GM23338 (cell line): ENCODE results near the gene PTGDR2. TPM values are rescaled to one million over a fixed set of nuclear protein-coding genes. Genes with fewer than 3 reads are reported as not detected.

Source experiments
- ATAC-seq: fragments of 200-7000 bp; cut with Tn5 transposase; 3 replicates; pipeline ENCODE4 v1.9.1; 2020
- DNase-seq: peaks from one replicate; pipeline ENCODE4 v3.0.0-alpha.2; 2015; ENCODE audit warnings: low spot score
- H2AFZ ChIP-seq: fragments of 200-600 bp; sonication (generic); 2 replicates; pipeline ENCODE4 v1.8.0; 2016; ENCODE audit warnings: antibody characterized with exemption, mild to moderate bottlenecking, moderate library complexity
- H3F3A ChIP-seq: fragments of 200-600 bp; sonication (generic); replicated peaks from 2 replicates; pipeline ENCODE4 v1.8.0; 2017; ENCODE audit warnings: antibody characterized with exemption, mixed run types, low read depth
- H3K27ac ChIP-seq: fragments of 200-600 bp; sonication (generic); 2 replicates; pipeline ENCODE4 v1.6.1; 2016; ENCODE audit warnings: low read depth
- H3K27me3 ChIP-seq: fragments of 200-600 bp; sonication (generic); 2 replicates; pipeline ENCODE4 v1.8.0; 2016; ENCODE audit warnings: mild to moderate bottlenecking, mixed run types, moderate library complexity; ENCODE audit not compliant: insufficient read depth
- H3K36me3 ChIP-seq: fragments of 200-600 bp; sonication (generic); 2 replicates; pipeline ENCODE4 v1.8.0; 2016; ENCODE audit warnings: mild to moderate bottlenecking; ENCODE audit not compliant: insufficient read depth
- H3K4me1 ChIP-seq: fragments of 200-600 bp; sonication (generic); 2 replicates; pipeline ENCODE4 v1.8.0; 2016; ENCODE audit warnings: mild to moderate bottlenecking, moderate library complexity; ENCODE audit not compliant: insufficient read depth
- H3K4me2 ChIP-seq: fragments of 200-600 bp; sonication (generic); 2 replicates; pipeline ENCODE4 v1.7.1; 2017; ENCODE audit warnings: mixed run types
- H3K4me3 ChIP-seq: fragments of 200-600 bp; sonication (generic); 2 replicates; pipeline ENCODE4 v1.6.1; 2016; ENCODE audit warnings: mixed run types
- H3K79me2 ChIP-seq: fragments of 200-600 bp; sonication (generic); replicated peaks from 2 replicates; pipeline ENCODE4 v1.8.0; 2017; ENCODE audit warnings: mild to moderate bottlenecking; ENCODE audit not compliant: insufficient read depth
- H3K9me2 ChIP-seq: fragments of 200-600 bp; sonication (generic); 2 replicates; pipeline ENCODE4 v1.8.0; 2017; ENCODE audit not compliant: insufficient read depth
- H4K20me1 ChIP-seq: fragments of 200-600 bp; sonication (generic); replicated peaks from 2 replicates; pipeline ENCODE4 v1.8.0; 2017; ENCODE audit warnings: mild to moderate bottlenecking; ENCODE audit not compliant: insufficient read depth
- H3K27ac Mint-ChIP-seq: 2 replicates; pipeline ENCODE4 v1.8.0; 2020; ENCODE audit warnings: inconsistent platforms, mild to moderate bottlenecking, moderate library complexity, mixed read lengths
- H3K27me3 Mint-ChIP-seq: 3 replicates; pipeline ENCODE4 v1.8.0; 2022; ENCODE audit warnings: low read depth, mild to moderate bottlenecking, moderate library complexity, mixed read lengths, inconsistent platforms; ENCODE audit not compliant: insufficient read depth, poor library complexity
- H3K36me3 Mint-ChIP-seq: 3 replicates; pipeline ENCODE4 v1.8.0; 2021; ENCODE audit warnings: low read depth, mild to moderate bottlenecking, inconsistent platforms, moderate library complexity, mixed read lengths
- H3K4me1 Mint-ChIP-seq: 3 replicates; pipeline ENCODE4 v1.8.0; 2020; ENCODE audit warnings: mild to moderate bottlenecking, inconsistent platforms, mixed read lengths
- H3K4me3 Mint-ChIP-seq: 3 replicates; pipeline ENCODE4 v1.8.0; 2021; ENCODE audit warnings: moderate library complexity, mild to moderate bottlenecking, inconsistent platforms, mixed read lengths
- H3K9me3 Mint-ChIP-seq: 3 replicates; pipeline ENCODE4 v1.8.0; 2020; ENCODE audit warnings: moderate library complexity, mild to moderate bottlenecking, inconsistent platforms, mixed read lengths
- CREB1 ChIP-seq: fragments of 250-450 bp; sonication (Bioruptor Pico); IDR thresholded peaks from 2 replicates; pipeline ENCODE4 v1.5.0; 2020; ENCODE audit warnings: low read depth, mild to moderate bottlenecking, moderate library complexity
- EZH2 ChIP-seq: fragments of 200-600 bp; sonication (generic); IDR thresholded peaks from one replicate; pipeline ENCODE4 v1.8.0; 2017; ENCODE audit warnings: antibody characterized with exemption, mild to moderate bottlenecking, low read depth; ENCODE audit not compliant: unreplicated experiment
- EZH2phosphoT487 ChIP-seq: fragments of 200-600 bp; sonication (generic); IDR thresholded peaks from one replicate; pipeline ENCODE4 v1.8.1; 2018; ENCODE audit warnings: antibody characterized with exemption; ENCODE audit not compliant: unreplicated experiment
- JUNB ChIP-seq: IDR thresholded peaks from one replicate; pipeline ENCODE4 v1.6.1; 2016; ENCODE audit warnings: antibody characterized with exemption; ENCODE audit not compliant: unreplicated experiment
- NANOG ChIP-seq: IDR thresholded peaks from 2 replicates; pipeline ENCODE4 v1.6.1; 2016; ENCODE audit warnings: antibody characterized with exemption, borderline replicate concordance
- POLR2AphosphoS5 ChIP-seq: IDR thresholded peaks from 2 replicates; pipeline ENCODE4 v1.6.1; 2016; ENCODE audit warnings: antibody characterized with exemption, low read depth
- REST ChIP-seq: IDR thresholded peaks from one replicate; pipeline ENCODE4 v1.6.1; 2018; ENCODE audit warnings: antibody characterized with exemption; ENCODE audit not compliant: unreplicated experiment
- STAT1 ChIP-seq: IDR thresholded peaks from one replicate; pipeline ENCODE4 v1.6.1; 2016; ENCODE audit warnings: antibody characterized with exemption; ENCODE audit not compliant: unreplicated experiment
- ZNF114 ChIP-seq: fragments of 250-450 bp; sonication (Bioruptor Pico); IDR thresholded peaks from 2 replicates; pipeline ENCODE4 v1.5.0; 2020; ENCODE audit warnings: mild to moderate bottlenecking, moderate library complexity
- ZNF331 ChIP-seq: fragments of 250-450 bp; sonication (Bioruptor Pico); IDR thresholded peaks from 2 replicates; pipeline ENCODE4 v1.5.0; 2020; ENCODE audit warnings: low read depth, mild to moderate bottlenecking, moderate library complexity
- polyA plus RNA-seq: library from polyadenylated mRNA; unstranded; fragments of >200 nt; fragmentation: Nextera tagmentation; extraction: Ambion mirVana; gene quantifications from 2 replicates; pipeline ENCODE4 v1.2.1, GENCODE V29; 2016
- total RNA-seq: library from RNA; depleted of rRNA; stranded (reverse); fragments of >200 nt; shearing (Covaris generic); gene quantifications from 2 replicates; pipeline ENCODE4 v1.2.3, GENCODE V29; 2014
- TF ChIP-seq, protein P1 (sequence below): IDR thresholded peaks from 2 replicates; pipeline ENCODE4 v1.6.1; 2016; ENCODE audit warnings: antibody characterized with exemption
- TF ChIP-seq, protein P2 (sequence below), 2 experiments: fragments of 200-600 bp in 1 of 2; sonication (generic) in 1 of 2; conservative IDR thresholded peaks; 2 replicates each; pipeline versions ENCODE4 v1.5.1 to v1.6.1; 2016 to 2017; ENCODE audit warnings: antibody characterized with exemption in 2 of 2, low read depth in 2 of 2, mild to moderate bottlenecking in 2 of 2, moderate library complexity in 1 of 2
- TF ChIP-seq, protein P3 (sequence below): fragments of 250-450 bp; sonication (Bioruptor Pico); IDR thresholded peaks from 2 replicates; pipeline ENCODE4 v1.5.0; 2020; ENCODE audit warnings: mild to moderate bottlenecking, moderate library complexity

Gene PTGDR2
- total and polyA plus RNA-seq, 2 experiments from 2014 or later = 0.24 to 0.73 TPM

DNA sequence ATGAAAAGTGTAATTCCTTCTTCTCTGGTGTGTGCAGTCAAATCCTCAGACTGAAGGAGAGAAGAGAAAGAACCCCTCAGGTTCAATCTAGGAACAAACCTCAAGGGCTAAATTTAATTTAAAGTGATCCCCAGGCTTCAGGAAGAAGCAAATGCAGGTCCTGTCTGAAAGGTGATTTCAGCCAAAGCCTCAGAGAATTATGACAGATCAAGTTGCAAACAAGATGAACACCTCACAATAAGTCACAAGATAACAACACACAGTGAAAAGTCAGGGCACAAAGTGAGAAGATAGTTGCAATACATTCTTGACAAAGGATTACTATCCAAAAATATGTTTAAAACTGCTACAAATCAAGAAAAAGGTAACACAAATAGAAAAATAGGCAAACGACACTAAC is 23.4 kb upstream of the PTGDR2 start:
- Histone ChIP-seq H3K4me1 (no peaks in the 10 kb centered on the region), H3K9me2 (no peaks in the 10 kb centered on the region), H3F3A (no peaks in the 10 kb centered on the region), H2AFZ (no peak overlapping the region), H3K27me3 (no peaks in the 10 kb centered on the region), H4K20me1 (no peaks in the 10 kb centered on the region; the same call in 1 of the 2 replicates), H3K27ac (no peak overlapping the region), H3K79me2 (no peaks in the 10 kb centered on the region), H3K36me3 (no peaks in the 10 kb centered on the region), H3K4me2 (no peak overlapping the region), H3K4me3 (no peak overlapping the region)
- H3K36me3 Mint-ChIP-seq = no peaks in the 10 kb centered on the region; the same call in 2 of the 3 replicates
- DNase-seq = no peak
- H3K4me3 Mint-ChIP-seq = no peak overlapping the region
- H3K27ac Mint-ChIP-seq = no peak overlapping the region
- no peaks in the 10 kb centered on the region for H3K9me3 Mint-ChIP-seq
- H3K27me3 Mint-ChIP-seq = no peaks in the 10 kb centered on the region
- H3K4me1 Mint-ChIP-seq = no peaks in the 10 kb centered on the region
- no peak for ATAC-seq
- TF ChIP-seq ZNF331 (CRISPR knock-in tag) (no peak), ZNF114 (CRISPR knock-in tag) (no peak), NANOG (no peak), EZH2phosphoT487 (no peak), CREB1 (no peak), POLR2AphosphoS5 (no peak), JUNB (no peak), REST (no peak), EZH2 (no peak), STAT1 (no peak)
- TF ChIP-seq, protein P1, sequence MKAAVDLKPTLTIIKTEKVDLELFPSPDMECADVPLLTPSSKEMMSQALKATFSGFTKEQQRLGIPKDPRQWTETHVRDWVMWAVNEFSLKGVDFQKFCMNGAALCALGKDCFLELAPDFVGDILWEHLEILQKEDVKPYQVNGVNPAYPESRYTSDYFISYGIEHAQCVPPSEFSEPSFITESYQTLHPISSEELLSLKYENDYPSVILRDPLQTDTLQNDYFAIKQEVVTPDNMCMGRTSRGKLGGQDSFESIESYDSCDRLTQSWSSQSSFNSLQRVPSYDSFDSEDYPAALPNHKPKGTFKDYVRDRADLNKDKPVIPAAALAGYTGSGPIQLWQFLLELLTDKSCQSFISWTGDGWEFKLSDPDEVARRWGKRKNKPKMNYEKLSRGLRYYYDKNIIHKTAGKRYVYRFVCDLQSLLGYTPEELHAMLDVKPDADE = no peak
- TF ChIP-seq, protein P2, sequence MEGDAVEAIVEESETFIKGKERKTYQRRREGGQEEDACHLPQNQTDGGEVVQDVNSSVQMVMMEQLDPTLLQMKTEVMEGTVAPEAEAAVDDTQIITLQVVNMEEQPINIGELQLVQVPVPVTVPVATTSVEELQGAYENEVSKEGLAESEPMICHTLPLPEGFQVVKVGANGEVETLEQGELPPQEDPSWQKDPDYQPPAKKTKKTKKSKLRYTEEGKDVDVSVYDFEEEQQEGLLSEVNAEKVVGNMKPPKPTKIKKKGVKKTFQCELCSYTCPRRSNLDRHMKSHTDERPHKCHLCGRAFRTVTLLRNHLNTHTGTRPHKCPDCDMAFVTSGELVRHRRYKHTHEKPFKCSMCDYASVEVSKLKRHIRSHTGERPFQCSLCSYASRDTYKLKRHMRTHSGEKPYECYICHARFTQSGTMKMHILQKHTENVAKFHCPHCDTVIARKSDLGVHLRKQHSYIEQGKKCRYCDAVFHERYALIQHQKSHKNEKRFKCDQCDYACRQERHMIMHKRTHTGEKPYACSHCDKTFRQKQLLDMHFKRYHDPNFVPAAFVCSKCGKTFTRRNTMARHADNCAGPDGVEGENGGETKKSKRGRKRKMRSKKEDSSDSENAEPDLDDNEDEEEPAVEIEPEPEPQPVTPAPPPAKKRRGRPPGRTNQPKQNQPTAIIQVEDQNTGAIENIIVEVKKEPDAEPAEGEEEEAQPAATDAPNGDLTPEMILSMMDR (conservative IDR thresholded peaks at IDR 0.05; ENCODE audit: low read depth in 2 of 2) = no peak
- TF ChIP-seq, protein P3, sequence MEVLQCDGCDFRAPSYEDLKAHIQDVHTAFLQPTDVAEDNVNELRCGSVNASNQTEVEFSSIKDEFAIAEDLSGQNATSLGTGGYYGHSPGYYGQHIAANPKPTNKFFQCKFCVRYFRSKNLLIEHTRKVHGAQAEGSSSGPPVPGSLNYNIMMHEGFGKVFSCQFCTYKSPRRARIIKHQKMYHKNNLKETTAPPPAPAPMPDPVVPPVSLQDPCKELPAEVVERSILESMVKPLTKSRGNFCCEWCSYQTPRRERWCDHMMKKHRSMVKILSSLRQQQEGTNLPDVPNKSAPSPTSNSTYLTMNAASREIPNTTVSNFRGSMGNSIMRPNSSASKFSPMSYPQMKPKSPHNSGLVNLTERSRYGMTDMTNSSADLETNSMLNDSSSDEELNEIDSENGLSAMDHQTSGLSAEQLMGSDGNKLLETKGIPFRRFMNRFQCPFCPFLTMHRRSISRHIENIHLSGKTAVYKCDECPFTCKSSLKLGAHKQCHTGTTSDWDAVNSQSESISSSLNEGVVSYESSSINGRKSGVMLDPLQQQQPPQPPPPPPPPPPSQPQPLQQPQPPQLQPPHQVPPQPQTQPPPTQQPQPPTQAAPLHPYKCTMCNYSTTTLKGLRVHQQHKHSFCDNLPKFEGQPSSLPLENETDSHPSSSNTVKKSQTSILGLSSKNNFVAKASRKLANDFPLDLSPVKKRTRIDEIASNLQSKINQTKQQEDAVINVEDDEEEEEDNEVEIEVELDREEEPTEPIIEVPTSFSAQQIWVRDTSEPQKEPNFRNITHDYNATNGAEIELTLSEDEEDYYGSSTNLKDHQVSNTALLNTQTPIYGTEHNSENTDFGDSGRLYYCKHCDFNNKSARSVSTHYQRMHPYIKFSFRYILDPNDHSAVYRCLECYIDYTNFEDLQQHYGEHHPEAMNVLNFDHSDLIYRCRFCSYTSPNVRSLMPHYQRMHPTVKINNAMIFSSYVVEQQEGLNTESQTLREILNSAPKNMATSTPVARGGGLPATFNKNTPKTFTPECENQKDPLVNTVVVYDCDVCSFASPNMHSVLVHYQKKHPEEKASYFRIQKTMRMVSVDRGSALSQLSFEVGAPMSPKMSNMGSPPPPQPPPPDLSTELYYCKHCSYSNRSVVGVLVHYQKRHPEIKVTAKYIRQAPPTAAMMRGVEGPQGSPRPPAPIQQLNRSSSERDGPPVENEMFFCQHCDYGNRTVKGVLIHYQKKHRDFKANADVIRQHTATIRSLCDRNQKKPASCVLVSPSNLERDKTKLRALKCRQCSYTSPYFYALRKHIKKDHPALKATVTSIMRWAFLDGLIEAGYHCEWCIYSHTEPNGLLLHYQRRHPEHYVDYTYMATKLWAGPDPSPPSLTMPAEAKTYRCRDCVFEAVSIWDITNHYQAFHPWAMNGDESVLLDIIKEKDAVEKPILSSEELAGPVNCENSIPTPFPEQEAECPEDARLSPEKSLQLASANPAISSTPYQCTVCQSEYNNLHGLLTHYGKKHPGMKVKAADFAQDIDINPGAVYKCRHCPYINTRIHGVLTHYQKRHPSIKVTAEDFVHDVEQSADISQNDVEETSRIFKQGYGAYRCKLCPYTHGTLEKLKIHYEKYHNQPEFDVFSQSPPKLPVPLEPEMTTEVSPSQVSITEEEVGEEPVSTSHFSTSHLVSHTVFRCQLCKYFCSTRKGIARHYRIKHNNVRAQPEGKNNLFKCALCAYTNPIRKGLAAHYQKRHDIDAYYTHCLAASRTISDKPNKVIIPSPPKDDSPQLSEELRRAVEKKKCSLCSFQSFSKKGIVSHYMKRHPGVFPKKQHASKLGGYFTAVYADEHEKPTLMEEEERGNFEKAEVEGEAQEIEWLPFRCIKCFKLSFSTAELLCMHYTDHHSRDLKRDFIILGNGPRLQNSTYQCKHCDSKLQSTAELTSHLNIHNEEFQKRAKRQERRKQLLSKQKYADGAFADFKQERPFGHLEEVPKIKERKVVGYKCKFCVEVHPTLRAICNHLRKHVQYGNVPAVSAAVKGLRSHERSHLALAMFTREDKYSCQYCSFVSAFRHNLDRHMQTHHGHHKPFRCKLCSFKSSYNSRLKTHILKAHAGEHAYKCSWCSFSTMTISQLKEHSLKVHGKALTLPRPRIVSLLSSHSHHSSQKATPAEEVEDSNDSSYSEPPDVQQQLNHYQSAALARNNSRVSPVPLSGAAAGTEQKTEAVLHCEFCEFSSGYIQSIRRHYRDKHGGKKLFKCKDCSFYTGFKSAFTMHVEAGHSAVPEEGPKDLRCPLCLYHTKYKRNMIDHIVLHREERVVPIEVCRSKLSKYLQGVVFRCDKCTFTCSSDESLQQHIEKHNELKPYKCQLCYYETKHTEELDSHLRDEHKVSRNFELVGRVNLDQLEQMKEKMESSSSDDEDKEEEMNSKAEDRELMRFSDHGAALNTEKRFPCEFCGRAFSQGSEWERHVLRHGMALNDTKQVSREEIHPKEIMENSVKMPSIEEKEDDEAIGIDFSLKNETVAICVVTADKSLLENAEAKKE (CRISPR knock-in tag) = no peak
